ENCODE measurements around the gene RNF151.

DNA sequence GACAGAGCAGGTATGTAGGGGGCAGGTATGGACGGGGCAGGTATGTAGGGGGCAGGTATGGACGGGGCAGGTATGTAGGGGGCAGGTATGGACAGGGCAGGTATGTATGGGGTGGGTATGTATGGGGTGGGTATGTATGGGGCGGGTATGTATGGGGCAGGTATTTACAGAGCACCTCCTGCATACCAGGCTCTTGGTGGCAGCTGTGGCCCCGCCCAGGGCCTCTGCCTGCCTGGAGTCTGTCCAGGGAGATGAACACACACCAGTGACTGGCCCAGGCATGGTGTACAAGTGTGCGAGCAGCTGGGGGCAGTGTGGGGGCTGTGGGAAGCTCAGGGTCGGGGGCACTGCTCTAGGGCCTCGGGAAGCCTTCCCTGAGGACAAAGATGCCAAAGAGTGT lies 16.6 kb upstream of the RNF151 start:
- TF ChIP-seq, protein P1, sequence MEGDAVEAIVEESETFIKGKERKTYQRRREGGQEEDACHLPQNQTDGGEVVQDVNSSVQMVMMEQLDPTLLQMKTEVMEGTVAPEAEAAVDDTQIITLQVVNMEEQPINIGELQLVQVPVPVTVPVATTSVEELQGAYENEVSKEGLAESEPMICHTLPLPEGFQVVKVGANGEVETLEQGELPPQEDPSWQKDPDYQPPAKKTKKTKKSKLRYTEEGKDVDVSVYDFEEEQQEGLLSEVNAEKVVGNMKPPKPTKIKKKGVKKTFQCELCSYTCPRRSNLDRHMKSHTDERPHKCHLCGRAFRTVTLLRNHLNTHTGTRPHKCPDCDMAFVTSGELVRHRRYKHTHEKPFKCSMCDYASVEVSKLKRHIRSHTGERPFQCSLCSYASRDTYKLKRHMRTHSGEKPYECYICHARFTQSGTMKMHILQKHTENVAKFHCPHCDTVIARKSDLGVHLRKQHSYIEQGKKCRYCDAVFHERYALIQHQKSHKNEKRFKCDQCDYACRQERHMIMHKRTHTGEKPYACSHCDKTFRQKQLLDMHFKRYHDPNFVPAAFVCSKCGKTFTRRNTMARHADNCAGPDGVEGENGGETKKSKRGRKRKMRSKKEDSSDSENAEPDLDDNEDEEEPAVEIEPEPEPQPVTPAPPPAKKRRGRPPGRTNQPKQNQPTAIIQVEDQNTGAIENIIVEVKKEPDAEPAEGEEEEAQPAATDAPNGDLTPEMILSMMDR (IDR thresholded peaks at IDR 0.05): no peak
- TF ChIP-seq POLR2A (IDR thresholded peaks at IDR 0.05): no peak

Data from heart left ventricle (tissue), 13 donors.